ENCODE data around the gene VEPH1. TPM values are rescaled to one million over a fixed set of nuclear protein-coding genes. Genes with fewer than 3 reads are reported as not detected.

The VEPH1 gene
- total RNA-seq, 4 donors from 2014 or later: 5.8 TPM; not detected in 3

GRCh38 chr3:157520485-157521150 lies 17.4 kb upstream of the VEPH1 start:
- DNase-seq: no peak
- no peak overlapping the region for H3K4me3 ChIP-seq
- no peaks in the 10 kb centered on the region for H3K36me3 ChIP-seq
- no peaks in the 10 kb centered on the region for H3K9me3 ChIP-seq
- H3K27me3 ChIP-seq: no peaks in the 10 kb centered on the region
- H3K4me1 ChIP-seq: no peaks in the 10 kb centered on the region
- no peak overlapping the region for H3K27ac ChIP-seq
- TF ChIP-seq CTCF (IDR thresholded peaks at IDR 0.05): no peak
- no peak for TF ChIP-seq POLR2A (IDR thresholded peaks at IDR 0.05)

GRCh38 chr3:157518881-157519280 lies 15.7 kb upstream of the VEPH1 start:
- no peaks in the 10 kb centered on the region for H3K9me3 ChIP-seq
- H3K27me3 ChIP-seq: no peaks in the 10 kb centered on the region
- DNase-seq: no peak
- TF ChIP-seq POLR2A (IDR thresholded peaks at IDR 0.05) (no peak), CTCF (IDR thresholded peaks at IDR 0.05) (no peak)
- H3K36me3 ChIP-seq: no peaks in the 10 kb centered on the region
- no peak overlapping the region for H3K27ac ChIP-seq
- H3K4me3 ChIP-seq: no peak overlapping the region
- no peaks in the 10 kb centered on the region for H3K4me1 ChIP-seq

DNA sequence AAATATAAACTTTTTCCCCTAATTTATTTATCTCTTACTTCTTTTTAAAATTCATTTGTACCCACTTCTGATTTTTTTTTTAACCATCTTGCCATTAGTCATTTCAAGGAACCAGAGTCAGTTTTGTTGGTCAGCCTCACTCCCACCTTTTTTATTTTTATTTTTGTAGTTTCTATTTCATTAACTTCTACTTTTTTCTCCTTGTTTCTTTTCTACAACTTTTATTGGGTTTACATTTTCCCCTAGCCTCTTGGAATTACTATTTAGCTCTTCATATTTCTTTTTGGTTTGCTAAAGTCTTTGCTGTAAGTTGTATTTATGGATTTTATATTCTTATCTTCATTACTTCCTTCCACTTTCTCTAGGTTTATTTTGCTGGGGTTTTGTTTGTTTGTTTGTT lies 13.7 kb upstream of the VEPH1 start:
- no peaks in the 10 kb centered on the region for H3K9me3 ChIP-seq
- no peaks in the 10 kb centered on the region for H3K36me3 ChIP-seq
- no peaks in the 10 kb centered on the region for H3K27me3 ChIP-seq
- TF ChIP-seq CTCF (IDR thresholded peaks at IDR 0.05): no peak
- no peak for TF ChIP-seq POLR2A (IDR thresholded peaks at IDR 0.05)
- no peak overlapping the region for H3K27ac ChIP-seq
- DNase-seq: no peak
- no peak overlapping the region for H3K4me3 ChIP-seq
- H3K4me1 ChIP-seq: no peaks in the 10 kb centered on the region

GRCh38 chr3:157515398-157515797 lies 12.2 kb upstream of the VEPH1 start:
- no peaks in the 10 kb centered on the region for H3K4me1 ChIP-seq
- no peaks in the 10 kb centered on the region for H3K36me3 ChIP-seq
- TF ChIP-seq POLR2A (IDR thresholded peaks at IDR 0.05) (no peak), CTCF (IDR thresholded peaks at IDR 0.05) (no peak)
- DNase-seq: no peak
- no peak overlapping the region for H3K27ac ChIP-seq
- no peak overlapping the region for H3K4me3 ChIP-seq
- H3K27me3 ChIP-seq: no peaks in the 10 kb centered on the region
- no peaks in the 10 kb centered on the region for H3K9me3 ChIP-seq

GRCh38 chr3:157514371-157514895 lies 11.2 kb upstream of the VEPH1 start:
- no peaks in the 10 kb centered on the region for H3K27me3 ChIP-seq
- H3K27ac ChIP-seq: no peak overlapping the region
- no peak for TF ChIP-seq CTCF (IDR thresholded peaks at IDR 0.05)
- TF ChIP-seq POLR2A (IDR thresholded peaks at IDR 0.05): no peak
- H3K36me3 ChIP-seq: no peaks in the 10 kb centered on the region
- DNase-seq: no peak
- no peaks in the 10 kb centered on the region for H3K9me3 ChIP-seq
- no peak overlapping the region for H3K4me3 ChIP-seq
- H3K4me1 ChIP-seq: no peaks in the 10 kb centered on the region

Measured in Peyer's patch (tissue), 4 donors.